Liver (tissue), 9 donors: ENCODE measurements around the gene RINL. TPM values are rescaled to one million over a fixed set of nuclear protein-coding genes. Genes with fewer than 3 reads are reported as not detected.

ENCODE experiments used
- DNase-seq: peaks from one replicate; pipeline ENCODE4 v3.0.0-alpha.2; 2017; ENCODE audit warnings: low spot score
- H3K27ac ChIP-seq, 2 donors: one replicate each; pipeline ENCODE4 v1.7.0; 2013; ENCODE audit warnings: inconsistent platforms in 2 of 2, low read length in 2 of 2, control low read depth in 1 of 2, low read depth in 1 of 2, mild to moderate bottlenecking in 1 of 2
- H3K27me3 ChIP-seq, 4 donors: one replicate each; pipeline versions ENCODE4 v1.6.1 to v1.7.0; 2013; ENCODE audit warnings: low read length in 3 of 4, inconsistent platforms in 1 of 4, mild to moderate bottlenecking in 1 of 4, moderate library complexity in 1 of 4; ENCODE audit not compliant: control insufficient read depth in 4 of 4, insufficient read depth in 4 of 4
- H3K36me3 ChIP-seq, 4 donors: one replicate each; pipeline versions ENCODE4 v1.6.1 to v1.7.0; 2013; ENCODE audit warnings: low read length in 3 of 4, mild to moderate bottlenecking in 3 of 4, low read depth in 1 of 4, moderate library complexity in 1 of 4; ENCODE audit not compliant: control insufficient read depth in 4 of 4, insufficient read depth in 3 of 4
- H3K4me1 ChIP-seq, 4 donors: one replicate each; pipeline versions ENCODE4 v1.6.1 to v1.7.0; 2013; ENCODE audit warnings: low read length in 3 of 4, mild to moderate bottlenecking in 3 of 4, moderate library complexity in 1 of 4; ENCODE audit not compliant: control insufficient read depth in 4 of 4, insufficient read depth in 4 of 4
- H3K4me3 ChIP-seq, 3 donors: one replicate each; pipeline versions ENCODE4 v1.6.1 to v1.7.0; 2013; ENCODE audit warnings: low read length in 3 of 3, control low read depth in 1 of 3, low read depth in 1 of 3, mild to moderate bottlenecking in 1 of 3
- H3K9ac ChIP-seq, 2 donors: one replicate each; pipeline ENCODE4 v1.7.0; 2013; ENCODE audit warnings: low read length in 2 of 2, mild to moderate bottlenecking in 2 of 2, moderate library complexity in 2 of 2, control low read depth in 1 of 2, low read depth in 1 of 2
- H3K9me3 ChIP-seq, 4 donors: one replicate each; pipeline versions ENCODE4 v1.6.1 to v1.7.0; 2013; ENCODE audit warnings: low read length in 3 of 4; ENCODE audit not compliant: control insufficient read depth in 4 of 4
- ATF3 ChIP-seq: IDR thresholded peaks from 2 replicates; pipeline ENCODE4 v1.6.1; 2016; ENCODE audit warnings: antibody characterized with exemption
- CTCF ChIP-seq: fragments of 150-350 bp; IDR thresholded peaks from 2 replicates; pipeline ENCODE4 v1.5.1; 2017; ENCODE audit warnings: improper control_type of control experiment, low read depth, low read length; ENCODE audit not compliant: missing input control
- EGR1 ChIP-seq, 2 donors: IDR thresholded peaks; 2 replicates each; pipeline ENCODE4 v1.6.1; 2016 to 2018; ENCODE audit warnings: antibody characterized with exemption in 2 of 2, low read depth in 2 of 2
- FOXA1 ChIP-seq: IDR thresholded peaks from 2 replicates; pipeline ENCODE4 v1.6.1; 2016; ENCODE audit warnings: antibody characterized with exemption
- FOXA2 ChIP-seq: IDR thresholded peaks from 2 replicates; pipeline ENCODE4 v1.6.1; 2016; ENCODE audit warnings: antibody characterized with exemption
- GABPA ChIP-seq, 2 donors: IDR thresholded peaks in 1 of 2; conservative IDR thresholded peaks in 1 of 2; 2 replicates each; pipeline ENCODE4 v1.6.1; 2016; ENCODE audit warnings: antibody characterized with exemption in 2 of 2, mild to moderate bottlenecking in 1 of 2, moderate library complexity in 1 of 2
- HNF4A ChIP-seq, 2 donors: conservative IDR thresholded peaks; 2 replicates each; pipeline ENCODE4 v1.6.1; 2016; ENCODE audit warnings: antibody characterized with exemption in 2 of 2, mild to moderate bottlenecking in 2 of 2
- HNF4G ChIP-seq: IDR thresholded peaks from 2 replicates; pipeline ENCODE4 v1.6.1; 2016; ENCODE audit warnings: antibody characterized with exemption
- JUND ChIP-seq, 2 donors: IDR thresholded peaks; 2 replicates each; pipeline ENCODE4 v1.6.1; 2016; ENCODE audit warnings: antibody characterized with exemption in 2 of 2
- MAX ChIP-seq: IDR thresholded peaks from 2 replicates; pipeline ENCODE4 v1.6.1; 2016; ENCODE audit warnings: antibody characterized with exemption
- NR2F2 ChIP-seq: IDR thresholded peaks from 2 replicates; pipeline ENCODE4 v1.6.1; 2016; ENCODE audit warnings: antibody characterized with exemption
- REST ChIP-seq: IDR thresholded peaks from 2 replicates; pipeline ENCODE4 v1.6.1; 2016; ENCODE audit warnings: antibody characterized with exemption, mild to moderate bottlenecking
- RXRA ChIP-seq, 2 donors: IDR thresholded peaks; 2 replicates each; pipeline ENCODE4 v1.6.1; 2017 to 2018; ENCODE audit warnings: antibody characterized with exemption in 2 of 2, mild to moderate bottlenecking in 1 of 2
- TAF1 ChIP-seq: conservative IDR thresholded peaks from 2 replicates; pipeline ENCODE4 v1.6.1; 2016; ENCODE audit warnings: antibody characterized with exemption, mild to moderate bottlenecking
- WGBS: extraction: QIAGEN DNeasy Blood & Tissue Kit; methylation state at CpG from one replicate; pipeline ENCODE4 v1.1.7; 2013; 5-methylcytosine and 5-hydroxymethylcytosine counted together
- polyA plus RNA-seq, 2 donors: library from polyadenylated mRNA; stranded (reverse) in 1 of 2; unstranded in 1 of 2; fragments of 200-250 nt in 1 of 2; fragments of >200 nt in 1 of 2; fragmentation: Nextera tagmentation in 1 of 2; extraction: Ambion mirVana in 1 of 2; gene quantifications; one replicate each; pipeline versions ENCODE4 v1.2.1 to v1.2.3, GENCODE V29; 2013 to 2015
- total RNA-seq, 2 donors: library from RNA; depleted of rRNA; stranded (reverse); fragments of >200 nt; gene quantifications; one replicate each; pipeline ENCODE4 v1.2.3, GENCODE V29; 2014
- donor health status: healthy.
- donor health status: healthy.
- donor health status: healthy.
- donor health status: healthy.
- donor health status: healthy.

Gene RINL
- total and polyA plus RNA-seq, 4 donors = 4.9 to 8.7 (median 5.5) TPM

GRCh38 chr19:38910488-38910887 is 32.4 kb upstream of the RINL start:
- Histone ChIP-seq H3K9me3 (peaks cover 0 to 3% (median 0%) of the 10 kb centered on the region in 4 donors), H3K36me3 (peaks cover 10 to 23% (median 15%) of the 10 kb centered on the region in 4 donors), H3K4me3 (no peak overlapping the region), H3K27me3 (no peaks in the 10 kb centered on the region), H3K27ac (no peak overlapping the region), H3K9ac (no peak overlapping the region), H3K4me1 (no peaks in the 10 kb centered on the region)
- TF ChIP-seq FOXA1 (no peak), JUND (IDR thresholded peaks at IDR 0.05) (no peak), TAF1 (no peak), NR2F2 (no peak), REST (no peak), RXRA (IDR thresholded peaks at IDR 0.05) (no peak), ATF3 (no peak), GABPA (IDR thresholded peaks at IDR 0.05 in 1 of 2, conservative IDR thresholded peaks at IDR 0.05 in 1 of 2) (no peak), FOXA2 (no peak), CTCF (no peak), EGR1 (IDR thresholded peaks at IDR 0.05; ENCODE audit: low read depth in 2 of 2) (no peak), HNF4A (conservative IDR thresholded peaks at IDR 0.05) (no peak)
- WGBS = 95% methylated on average over 12 of the region's 12 CpGs
- no peak for DNase-seq

GRCh38 chr19:38908911-38909310 is 30.8 kb upstream of the RINL start:
- peaks cover 10 to 21% (median 18%) of the 10 kb centered on the region in 4 donors for H3K36me3 ChIP-seq
- 92% methylated on average over 10 of the region's 10 CpGs for whole genome bisulfite sequencing

More at GRCh38 chr19:38908911-38909310, 30.8 kb upstream of the RINL start:
- Histone ChIP-seq H3K9ac (no peak overlapping the region), H3K27me3 (no peaks in the 10 kb centered on the region), H3K27ac (no peak overlapping the region), H3K4me3 (no peak overlapping the region), H3K9me3 (peaks cover 0 to 3% (median 0%) of the 10 kb centered on the region in 4 donors), H3K4me1 (peaks cover 0 to 8% (median 3%) of the 10 kb centered on the region in 4 donors)
- no peak for DNase-seq
- TF ChIP-seq GABPA (IDR thresholded peaks at IDR 0.05 in 1 of 2, conservative IDR thresholded peaks at IDR 0.05 in 1 of 2) (no peak), EGR1 (IDR thresholded peaks at IDR 0.05; ENCODE audit: low read depth in 2 of 2) (no peak), FOXA1 (no peak), HNF4A (conservative IDR thresholded peaks at IDR 0.05) (no peak), MAX (no peak), RXRA (IDR thresholded peaks at IDR 0.05) (no peak), HNF4G (no peak)
